WTC11 (cell line): ENCODE data around the gene ZCRB1. TPM values are rescaled to one million over a fixed set of nuclear protein-coding genes. Genes with fewer than 3 reads are reported as not detected.

ENCODE experiments used
- ATAC-seq: fragments of 200-7000 bp; cut with Tn5 transposase; 2 replicates; pipeline ENCODE4 v1.10.0; 2021; ENCODE audit warnings: mild to moderate bottlenecking, moderate library complexity
- CTCF ChIA-PET: fragments of 300-600 bp; sonication (Branson Sonifier 250); formaldehyde crosslinking; loops from one replicate; lab custom pipeline; 2021; ENCODE audit warnings: antibody characterized with exemption; lab: Charles Lee
- POLR2A ChIA-PET: fragments of 350-600 bp; sonication (Branson Sonifier 250); formaldehyde crosslinking; loops from one replicate; lab custom pipeline; 2021; ENCODE audit warnings: antibody characterized with exemption; lab: Charles Lee
- DNase-seq: peaks from one replicate; pipeline ENCODE4 v3.0.0; 2021; ENCODE audit warnings: low spot score
- H3K27ac Mint-ChIP-seq: 2 replicates; pipeline ENCODE4 v1.8.0; 2021; ENCODE audit warnings: mixed read lengths
- H3K27me3 Mint-ChIP-seq: 2 replicates; pipeline ENCODE4 v1.8.0; 2021; ENCODE audit warnings: low read depth, mild to moderate bottlenecking, moderate library complexity, mixed read lengths
- H3K36me3 Mint-ChIP-seq: 2 replicates; pipeline ENCODE4 v1.8.0; 2021; ENCODE audit warnings: mixed read lengths
- H3K4me1 Mint-ChIP-seq: 2 replicates; pipeline ENCODE4 v1.8.0; 2022; ENCODE audit warnings: mixed read lengths
- H3K4me3 Mint-ChIP-seq: 2 replicates; pipeline ENCODE4 v1.8.0; 2021; ENCODE audit warnings: mild to moderate bottlenecking, moderate library complexity, mixed read lengths
- H3K9me3 Mint-ChIP-seq: 2 replicates; pipeline ENCODE4 v1.8.0; 2021; ENCODE audit warnings: mixed read lengths
- GTF2I ChIP-seq: fragments of 250-450 bp; sonication (Bioruptor Pico); conservative IDR thresholded peaks from 2 replicates; pipeline ENCODE4 v1.4.0; 2021; ENCODE audit warnings: mild to moderate bottlenecking
- IRF2 ChIP-seq: sonication (generic); formaldehyde crosslinking; IDR thresholded peaks from 2 replicates; pipeline ENCODE4 v1.8.0; 2022; ENCODE audit warnings: low read depth, missing genetic modification reagents, borderline replicate concordance
- MXD4 ChIP-seq: fragments of 250-450 bp; sonication (Bioruptor Pico); IDR thresholded peaks from 2 replicates; pipeline ENCODE4 v1.8.0; 2021; ENCODE audit warnings: mild to moderate bottlenecking, moderate library complexity, borderline replicate concordance
- NFE2L1 ChIP-seq: sonication (generic); formaldehyde crosslinking; IDR thresholded peaks from 2 replicates; pipeline ENCODE4 v1.8.1; 2023; ENCODE audit warnings: missing genetic modification reagents
- OVOL2 ChIP-seq: fragments of 250-450 bp; sonication (Bioruptor Pico); IDR thresholded peaks from 2 replicates; pipeline ENCODE4 v1.9.0; 2021; ENCODE audit warnings: mild to moderate bottlenecking, borderline replicate concordance
- SMAD4 ChIP-seq: sonication (generic); formaldehyde crosslinking; IDR thresholded peaks from 2 replicates; pipeline ENCODE4 v1.8.0; 2022; ENCODE audit warnings: mild to moderate bottlenecking, missing genetic modification reagents
- SOX15 ChIP-seq: fragments of 250-450 bp; sonication (Bioruptor Pico); IDR thresholded peaks from 2 replicates; pipeline ENCODE4 v1.9.0; 2021; ENCODE audit warnings: mild to moderate bottlenecking
- TCF7 ChIP-seq: sonication (generic); formaldehyde crosslinking; IDR thresholded peaks from 2 replicates; pipeline ENCODE4 v1.8.0; 2022; ENCODE audit warnings: mild to moderate bottlenecking, low read depth, missing genetic modification reagents, moderate library complexity
- ZBTB21 ChIP-seq: sonication (generic); formaldehyde crosslinking; IDR thresholded peaks from 2 replicates; pipeline ENCODE4 v1.8.1; 2023; ENCODE audit warnings: mild to moderate bottlenecking, missing genetic modification reagents, borderline replicate concordance
- ZNF416 ChIP-seq: fragments of 250-450 bp; sonication (Bioruptor Pico); IDR thresholded peaks from 2 replicates; pipeline ENCODE4 v1.9.0; 2021; ENCODE audit warnings: mild to moderate bottlenecking, inconsistent platforms
- total RNA-seq: library from RNA; stranded (reverse); gene quantifications from 3 replicates; pipeline ENCODE4 v1.2.3, GENCODE V29; 2021
- TF ChIP-seq, protein P1 (sequence below): fragments of 250-450 bp; sonication (Bioruptor Pico); IDR thresholded peaks from 2 replicates; pipeline ENCODE4 v1.9.0; 2021; ENCODE audit warnings: mild to moderate bottlenecking, borderline replicate concordance
- TF ChIP-seq, protein P2 (sequence below): sonication (generic); formaldehyde crosslinking; IDR thresholded peaks from 2 replicates; pipeline ENCODE4 v1.8.0; 2022; ENCODE audit warnings: mild to moderate bottlenecking, missing genetic modification reagents
- TF ChIP-seq, protein P3 (sequence below): fragments of 250-450 bp; sonication (Bioruptor Pico); IDR thresholded peaks from 2 replicates; pipeline ENCODE4 v1.8.0; 2021; ENCODE audit warnings: mild to moderate bottlenecking
- TF ChIP-seq, protein P4 (sequence below): sonication (generic); formaldehyde crosslinking; IDR thresholded peaks from 2 replicates; pipeline ENCODE4 v1.8.1; 2023; ENCODE audit warnings: mild to moderate bottlenecking, missing genetic modification reagents, borderline replicate concordance
- TF ChIP-seq, protein P5 (sequence below): fragments of 250-450 bp; sonication (Bioruptor Pico); IDR thresholded peaks from 2 replicates; pipeline ENCODE4 v1.9.0; 2021; ENCODE audit warnings: moderate library complexity, mild to moderate bottlenecking, inconsistent platforms, borderline replicate concordance
- TF ChIP-seq, protein P6 (sequence below): sonication (generic); formaldehyde crosslinking; IDR thresholded peaks from 2 replicates; pipeline ENCODE4 v1.8.1; 2023; ENCODE audit warnings: mild to moderate bottlenecking, missing genetic modification reagents
- TF ChIP-seq, protein P7 (sequence below): fragments of 200-600 bp; IDR thresholded peaks from 2 replicates; pipeline ENCODE4 v1.8.0; 2022; ENCODE audit warnings: antibody characterized with exemption
- TF ChIP-seq, protein P8 (sequence below): sonication (generic); formaldehyde crosslinking; IDR thresholded peaks from 2 replicates; pipeline ENCODE4 v1.8.0; 2022; ENCODE audit warnings: missing genetic modification reagents

Gene ZCRB1
- total RNA-seq, 1 experiment from 2014 or later: 58.3 TPM

DNA sequence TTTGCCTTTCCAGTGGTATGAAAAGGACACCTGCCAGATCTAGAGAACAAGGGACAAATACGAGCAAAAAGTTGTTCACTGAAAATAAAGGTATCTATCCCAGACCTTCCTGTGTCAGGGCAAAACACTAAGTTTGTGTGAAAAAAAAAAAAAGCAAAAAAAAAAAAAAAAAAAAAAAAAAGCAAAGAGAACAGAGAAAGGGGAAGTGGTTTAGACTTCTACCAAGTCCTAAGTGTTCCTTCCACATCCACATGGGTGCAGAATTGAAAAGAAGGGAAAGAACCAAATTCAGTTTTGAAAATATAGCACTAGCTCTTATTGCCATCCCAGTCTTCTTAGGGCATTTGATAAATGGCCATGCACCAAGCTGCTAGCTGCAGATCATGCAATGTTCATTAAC, 41.7 kb downstream of the ZCRB1 start:
- Mint-ChIP-seq H3K4me1 (no peaks in the 10 kb centered on the region), H3K36me3 (no peaks in the 10 kb centered on the region), H3K27ac (no peak overlapping the region), H3K27me3 (no peaks in the 10 kb centered on the region; the same call in none of the 2 replicates), H3K9me3 (no peaks in the 10 kb centered on the region), H3K4me3 (no peak overlapping the region)
- DNase-seq (no peak), ATAC-seq (no peak)
- CTCF ChIA-PET: no interaction called here
- TF ChIP-seq, protein P1, sequence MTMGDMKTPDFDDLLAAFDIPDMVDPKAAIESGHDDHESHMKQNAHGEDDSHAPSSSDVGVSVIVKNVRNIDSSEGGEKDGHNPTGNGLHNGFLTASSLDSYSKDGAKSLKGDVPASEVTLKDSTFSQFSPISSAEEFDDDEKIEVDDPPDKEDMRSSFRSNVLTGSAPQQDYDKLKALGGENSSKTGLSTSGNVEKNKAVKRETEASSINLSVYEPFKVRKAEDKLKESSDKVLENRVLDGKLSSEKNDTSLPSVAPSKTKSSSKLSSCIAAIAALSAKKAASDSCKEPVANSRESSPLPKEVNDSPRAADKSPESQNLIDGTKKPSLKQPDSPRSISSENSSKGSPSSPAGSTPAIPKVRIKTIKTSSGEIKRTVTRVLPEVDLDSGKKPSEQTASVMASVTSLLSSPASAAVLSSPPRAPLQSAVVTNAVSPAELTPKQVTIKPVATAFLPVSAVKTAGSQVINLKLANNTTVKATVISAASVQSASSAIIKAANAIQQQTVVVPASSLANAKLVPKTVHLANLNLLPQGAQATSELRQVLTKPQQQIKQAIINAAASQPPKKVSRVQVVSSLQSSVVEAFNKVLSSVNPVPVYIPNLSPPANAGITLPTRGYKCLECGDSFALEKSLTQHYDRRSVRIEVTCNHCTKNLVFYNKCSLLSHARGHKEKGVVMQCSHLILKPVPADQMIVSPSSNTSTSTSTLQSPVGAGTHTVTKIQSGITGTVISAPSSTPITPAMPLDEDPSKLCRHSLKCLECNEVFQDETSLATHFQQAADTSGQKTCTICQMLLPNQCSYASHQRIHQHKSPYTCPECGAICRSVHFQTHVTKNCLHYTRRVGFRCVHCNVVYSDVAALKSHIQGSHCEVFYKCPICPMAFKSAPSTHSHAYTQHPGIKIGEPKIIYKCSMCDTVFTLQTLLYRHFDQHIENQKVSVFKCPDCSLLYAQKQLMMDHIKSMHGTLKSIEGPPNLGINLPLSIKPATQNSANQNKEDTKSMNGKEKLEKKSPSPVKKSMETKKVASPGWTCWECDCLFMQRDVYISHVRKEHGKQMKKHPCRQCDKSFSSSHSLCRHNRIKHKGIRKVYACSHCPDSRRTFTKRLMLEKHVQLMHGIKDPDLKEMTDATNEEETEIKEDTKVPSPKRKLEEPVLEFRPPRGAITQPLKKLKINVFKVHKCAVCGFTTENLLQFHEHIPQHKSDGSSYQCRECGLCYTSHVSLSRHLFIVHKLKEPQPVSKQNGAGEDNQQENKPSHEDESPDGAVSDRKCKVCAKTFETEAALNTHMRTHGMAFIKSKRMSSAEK: no peak
- no peak for TF ChIP-seq SOX15 (CRISPR knock-in tag)
- TF ChIP-seq NFE2L1 (CRISPR knock-in tag): no peak
- TF ChIP-seq GTF2I (CRISPR knock-in tag): no peak
- no peak for TF ChIP-seq ZNF416 (CRISPR knock-in tag)
- no peak for TF ChIP-seq IRF2 (CRISPR knock-in tag)
- no peak for TF ChIP-seq ZBTB21 (CRISPR knock-in tag)
- TF ChIP-seq, protein P2, sequence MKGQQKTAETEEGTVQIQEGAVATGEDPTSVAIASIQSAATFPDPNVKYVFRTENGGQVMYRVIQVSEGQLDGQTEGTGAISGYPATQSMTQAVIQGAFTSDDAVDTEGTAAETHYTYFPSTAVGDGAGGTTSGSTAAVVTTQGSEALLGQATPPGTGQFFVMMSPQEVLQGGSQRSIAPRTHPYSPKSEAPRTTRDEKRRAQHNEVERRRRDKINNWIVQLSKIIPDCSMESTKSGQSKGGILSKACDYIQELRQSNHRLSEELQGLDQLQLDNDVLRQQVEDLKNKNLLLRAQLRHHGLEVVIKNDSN (CRISPR knock-in tag): no peak
- TF ChIP-seq, protein P3, sequence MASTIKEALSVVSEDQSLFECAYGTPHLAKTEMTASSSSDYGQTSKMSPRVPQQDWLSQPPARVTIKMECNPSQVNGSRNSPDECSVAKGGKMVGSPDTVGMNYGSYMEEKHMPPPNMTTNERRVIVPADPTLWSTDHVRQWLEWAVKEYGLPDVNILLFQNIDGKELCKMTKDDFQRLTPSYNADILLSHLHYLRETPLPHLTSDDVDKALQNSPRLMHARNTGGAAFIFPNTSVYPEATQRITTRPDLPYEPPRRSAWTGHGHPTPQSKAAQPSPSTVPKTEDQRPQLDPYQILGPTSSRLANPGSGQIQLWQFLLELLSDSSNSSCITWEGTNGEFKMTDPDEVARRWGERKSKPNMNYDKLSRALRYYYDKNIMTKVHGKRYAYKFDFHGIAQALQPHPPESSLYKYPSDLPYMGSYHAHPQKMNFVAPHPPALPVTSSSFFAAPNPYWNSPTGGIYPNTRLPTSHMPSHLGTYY (CRISPR knock-in tag): no peak
- TF ChIP-seq TCF7 (CRISPR knock-in tag): no peak
- TF ChIP-seq, protein P4, sequence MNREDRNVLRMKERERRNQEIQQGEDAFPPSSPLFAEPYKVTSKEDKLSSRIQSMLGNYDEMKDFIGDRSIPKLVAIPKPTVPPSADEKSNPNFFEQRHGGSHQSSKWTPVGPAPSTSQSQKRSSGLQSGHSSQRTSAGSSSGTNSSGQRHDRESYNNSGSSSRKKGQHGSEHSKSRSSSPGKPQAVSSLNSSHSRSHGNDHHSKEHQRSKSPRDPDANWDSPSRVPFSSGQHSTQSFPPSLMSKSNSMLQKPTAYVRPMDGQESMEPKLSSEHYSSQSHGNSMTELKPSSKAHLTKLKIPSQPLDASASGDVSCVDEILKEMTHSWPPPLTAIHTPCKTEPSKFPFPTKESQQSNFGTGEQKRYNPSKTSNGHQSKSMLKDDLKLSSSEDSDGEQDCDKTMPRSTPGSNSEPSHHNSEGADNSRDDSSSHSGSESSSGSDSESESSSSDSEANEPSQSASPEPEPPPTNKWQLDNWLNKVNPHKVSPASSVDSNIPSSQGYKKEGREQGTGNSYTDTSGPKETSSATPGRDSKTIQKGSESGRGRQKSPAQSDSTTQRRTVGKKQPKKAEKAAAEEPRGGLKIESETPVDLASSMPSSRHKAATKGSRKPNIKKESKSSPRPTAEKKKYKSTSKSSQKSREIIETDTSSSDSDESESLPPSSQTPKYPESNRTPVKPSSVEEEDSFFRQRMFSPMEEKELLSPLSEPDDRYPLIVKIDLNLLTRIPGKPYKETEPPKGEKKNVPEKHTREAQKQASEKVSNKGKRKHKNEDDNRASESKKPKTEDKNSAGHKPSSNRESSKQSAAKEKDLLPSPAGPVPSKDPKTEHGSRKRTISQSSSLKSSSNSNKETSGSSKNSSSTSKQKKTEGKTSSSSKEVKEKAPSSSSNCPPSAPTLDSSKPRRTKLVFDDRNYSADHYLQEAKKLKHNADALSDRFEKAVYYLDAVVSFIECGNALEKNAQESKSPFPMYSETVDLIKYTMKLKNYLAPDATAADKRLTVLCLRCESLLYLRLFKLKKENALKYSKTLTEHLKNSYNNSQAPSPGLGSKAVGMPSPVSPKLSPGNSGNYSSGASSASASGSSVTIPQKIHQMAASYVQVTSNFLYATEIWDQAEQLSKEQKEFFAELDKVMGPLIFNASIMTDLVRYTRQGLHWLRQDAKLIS: no peak
- POLR2A ChIA-PET: no interaction called here

DNA sequence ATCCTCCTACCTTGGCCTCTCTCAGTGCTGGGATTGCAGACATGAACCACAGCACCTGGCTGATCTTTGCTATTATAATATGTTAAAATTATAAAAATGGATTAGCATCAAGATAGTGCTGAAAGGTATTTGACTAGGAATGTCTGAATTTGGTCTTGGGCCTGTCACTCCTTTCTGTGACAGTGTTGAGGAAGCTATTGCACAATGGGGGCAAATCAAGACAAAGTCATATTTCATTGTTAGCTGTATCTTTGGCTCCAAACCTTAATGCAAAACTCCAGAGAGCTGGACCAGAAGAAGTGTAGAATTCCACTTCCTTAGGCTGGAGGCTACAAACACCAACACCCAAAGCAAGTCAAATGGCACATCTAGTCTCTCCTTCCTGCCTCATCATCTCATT, 42.2 kb downstream of the ZCRB1 start:
- Mint-ChIP-seq H3K4me3 (no peak overlapping the region), H3K9me3 (no peaks in the 10 kb centered on the region), H3K27ac (no peak overlapping the region), H3K36me3 (no peaks in the 10 kb centered on the region), H3K4me1 (no peaks in the 10 kb centered on the region), H3K27me3 (no peaks in the 10 kb centered on the region; the same call in none of the 2 replicates)
- ChIA-PET POLR2A (no interaction called here), CTCF (no interaction called here)
- DNase-seq: no peak
- no peak for ATAC-seq
- TF ChIP-seq NFE2L1 (CRISPR knock-in tag) (no peak), OVOL2 (CRISPR knock-in tag) (no peak), MXD4 (CRISPR knock-in tag) (no peak), SMAD4 (CRISPR knock-in tag) (no peak)
- TF ChIP-seq, protein P5, sequence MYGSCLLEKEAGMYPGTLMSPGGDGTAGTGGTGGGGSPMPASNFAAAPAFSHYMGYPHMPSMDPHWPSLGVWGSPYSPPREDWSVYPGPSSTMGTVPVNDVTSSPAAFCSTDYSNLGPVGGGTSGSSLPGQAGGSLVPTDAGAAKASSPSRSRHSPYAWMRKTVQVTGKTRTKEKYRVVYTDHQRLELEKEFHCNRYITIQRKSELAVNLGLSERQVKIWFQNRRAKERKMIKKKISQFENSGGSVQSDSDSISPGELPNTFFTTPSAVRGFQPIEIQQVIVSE (CRISPR knock-in tag): no peak
- TF ChIP-seq, protein P6, sequence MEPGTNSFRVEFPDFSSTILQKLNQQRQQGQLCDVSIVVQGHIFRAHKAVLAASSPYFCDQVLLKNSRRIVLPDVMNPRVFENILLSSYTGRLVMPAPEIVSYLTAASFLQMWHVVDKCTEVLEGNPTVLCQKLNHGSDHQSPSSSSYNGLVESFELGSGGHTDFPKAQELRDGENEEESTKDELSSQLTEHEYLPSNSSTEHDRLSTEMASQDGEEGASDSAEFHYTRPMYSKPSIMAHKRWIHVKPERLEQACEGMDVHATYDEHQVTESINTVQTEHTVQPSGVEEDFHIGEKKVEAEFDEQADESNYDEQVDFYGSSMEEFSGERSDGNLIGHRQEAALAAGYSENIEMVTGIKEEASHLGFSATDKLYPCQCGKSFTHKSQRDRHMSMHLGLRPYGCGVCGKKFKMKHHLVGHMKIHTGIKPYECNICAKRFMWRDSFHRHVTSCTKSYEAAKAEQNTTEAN (CRISPR knock-in tag): no peak
- TF ChIP-seq, protein P7, sequence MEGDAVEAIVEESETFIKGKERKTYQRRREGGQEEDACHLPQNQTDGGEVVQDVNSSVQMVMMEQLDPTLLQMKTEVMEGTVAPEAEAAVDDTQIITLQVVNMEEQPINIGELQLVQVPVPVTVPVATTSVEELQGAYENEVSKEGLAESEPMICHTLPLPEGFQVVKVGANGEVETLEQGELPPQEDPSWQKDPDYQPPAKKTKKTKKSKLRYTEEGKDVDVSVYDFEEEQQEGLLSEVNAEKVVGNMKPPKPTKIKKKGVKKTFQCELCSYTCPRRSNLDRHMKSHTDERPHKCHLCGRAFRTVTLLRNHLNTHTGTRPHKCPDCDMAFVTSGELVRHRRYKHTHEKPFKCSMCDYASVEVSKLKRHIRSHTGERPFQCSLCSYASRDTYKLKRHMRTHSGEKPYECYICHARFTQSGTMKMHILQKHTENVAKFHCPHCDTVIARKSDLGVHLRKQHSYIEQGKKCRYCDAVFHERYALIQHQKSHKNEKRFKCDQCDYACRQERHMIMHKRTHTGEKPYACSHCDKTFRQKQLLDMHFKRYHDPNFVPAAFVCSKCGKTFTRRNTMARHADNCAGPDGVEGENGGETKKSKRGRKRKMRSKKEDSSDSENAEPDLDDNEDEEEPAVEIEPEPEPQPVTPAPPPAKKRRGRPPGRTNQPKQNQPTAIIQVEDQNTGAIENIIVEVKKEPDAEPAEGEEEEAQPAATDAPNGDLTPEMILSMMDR: no peak
- TF ChIP-seq, protein P8, sequence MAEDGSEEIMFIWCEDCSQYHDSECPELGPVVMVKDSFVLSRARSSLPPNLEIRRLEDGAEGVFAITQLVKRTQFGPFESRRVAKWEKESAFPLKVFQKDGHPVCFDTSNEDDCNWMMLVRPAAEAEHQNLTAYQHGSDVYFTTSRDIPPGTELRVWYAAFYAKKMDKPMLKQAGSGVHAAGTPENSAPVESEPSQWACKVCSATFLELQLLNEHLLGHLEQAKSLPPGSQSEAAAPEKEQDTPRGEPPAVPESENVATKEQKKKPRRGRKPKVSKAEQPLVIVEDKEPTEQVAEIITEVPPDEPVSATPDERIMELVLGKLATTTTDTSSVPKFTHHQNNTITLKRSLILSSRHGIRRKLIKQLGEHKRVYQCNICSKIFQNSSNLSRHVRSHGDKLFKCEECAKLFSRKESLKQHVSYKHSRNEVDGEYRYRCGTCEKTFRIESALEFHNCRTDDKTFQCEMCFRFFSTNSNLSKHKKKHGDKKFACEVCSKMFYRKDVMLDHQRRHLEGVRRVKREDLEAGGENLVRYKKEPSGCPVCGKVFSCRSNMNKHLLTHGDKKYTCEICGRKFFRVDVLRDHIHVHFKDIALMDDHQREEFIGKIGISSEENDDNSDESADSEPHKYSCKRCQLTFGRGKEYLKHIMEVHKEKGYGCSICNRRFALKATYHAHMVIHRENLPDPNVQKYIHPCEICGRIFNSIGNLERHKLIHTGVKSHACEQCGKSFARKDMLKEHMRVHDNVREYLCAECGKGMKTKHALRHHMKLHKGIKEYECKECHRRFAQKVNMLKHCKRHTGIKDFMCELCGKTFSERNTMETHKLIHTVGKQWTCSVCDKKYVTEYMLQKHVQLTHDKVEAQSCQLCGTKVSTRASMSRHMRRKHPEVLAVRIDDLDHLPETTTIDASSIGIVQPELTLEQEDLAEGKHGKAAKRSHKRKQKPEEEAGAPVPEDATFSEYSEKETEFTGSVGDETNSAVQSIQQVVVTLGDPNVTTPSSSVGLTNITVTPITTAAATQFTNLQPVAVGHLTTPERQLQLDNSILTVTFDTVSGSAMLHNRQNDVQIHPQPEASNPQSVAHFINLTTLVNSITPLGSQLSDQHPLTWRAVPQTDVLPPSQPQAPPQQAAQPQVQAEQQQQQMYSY: no peak
